ENCODE measurements around the gene COA1. TPM values are rescaled to one million over a fixed set of nuclear protein-coding genes. Genes with fewer than 3 reads are reported as not detected.
"Not testable (repeated sequence)": the region's sequence is repeated elsewhere in the genome, so short reads cannot be mapped to it uniquely, and the experiment has no call there.

Gene COA1
- total RNA-seq, 2 experiments from 2014 or later: 76.9 to 77.1 TPM

GRCh38 chr7:43726466-43726865, 2.9 kb downstream of the COA1 start:
- no peaks in the 10 kb centered on the region for H3K27me3 Mint-ChIP-seq
- H3K27ac Mint-ChIP-seq: no peak overlapping the region
- DNase-seq: no peak

DNA sequence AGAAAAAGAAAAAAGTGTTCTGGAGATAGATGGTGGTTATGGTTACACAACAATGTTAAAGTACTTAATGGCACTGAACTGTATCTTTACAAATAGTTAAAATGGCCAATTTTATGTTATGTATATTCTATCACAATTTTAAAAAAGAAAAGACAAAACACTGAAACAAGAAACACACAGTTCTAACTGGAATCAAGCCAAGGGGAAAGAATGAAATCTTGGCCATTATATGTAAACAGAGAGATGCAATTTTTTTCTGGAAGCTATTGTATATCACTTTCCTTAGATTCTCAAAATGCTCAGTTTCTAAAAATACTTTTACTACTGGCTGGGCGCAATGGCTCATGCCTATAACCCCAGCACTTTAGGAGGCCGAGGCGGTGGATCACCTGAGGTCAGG, 4.1 kb downstream of the COA1 start:
- H3K27me3 Mint-ChIP-seq: no peaks in the 10 kb centered on the region
- intact Hi-C loops (cut with DNase I, micrococcal nuclease): loop anchor here in 1 of 2 experiments (10.0 kb wide), 2 partner anchors 420 to 790 kb away; partner anchors contain the start of genes MRPL32 and PSMA2
- peaks cover 48% of the 10 kb centered on the region for H3K4me1 Mint-ChIP-seq
- DNase-seq (no peak), ATAC-seq (no peak)
- ChIA-PET CTCF (interaction anchor here (0.6 to 1.5 kb wide), 4 partner anchors 26 to 392 kb away, joined by 3 to 4 read pairs (median 3); partner anchors contain the start of gene STK17A), POLR2A (interaction anchor here (0.7 kb wide), 1 partner anchor 143 kb away, joined by 3 read pairs; the partner anchor contains the start of gene STK17A)
- H3K36me3 Mint-ChIP-seq (ENCODE audit: low read depth): peaks cover 19% of the 10 kb centered on the region
- H3K4me3 Mint-ChIP-seq: no peak overlapping the region
- no peaks in the 10 kb centered on the region for H3K9me3 Mint-ChIP-seq (ENCODE audit: low read depth)
- no peak overlapping the region for H3K27ac Mint-ChIP-seq

More at GRCh38 chr7:43726466-43726865, 2.9 kb downstream of the COA1 start:
- intact Hi-C loops (cut with DNase I, micrococcal nuclease): loop anchor here in 1 of 2 experiments (10.0 kb wide), 2 partner anchors 422 to 792 kb away; partner anchors contain the start of genes MRPL32 and PSMA2
- Mint-ChIP-seq H3K9me3 (ENCODE audit: low read depth) (no peaks in the 10 kb centered on the region), H3K4me1 (peaks cover 39% of the 10 kb centered on the region), H3K36me3 (ENCODE audit: low read depth) (peaks cover 16% of the 10 kb centered on the region), H3K4me3 (no peak overlapping the region)
- POLR2A ChIA-PET: no interaction called here
- no peak for ATAC-seq
- CTCF ChIA-PET: interaction anchor here (0.9 to 1.7 kb wide), 4 partner anchors 27 to 144 kb away, joined by 3 to 9 read pairs (median 4); partner anchors contain the start of gene STK17A

DNA sequence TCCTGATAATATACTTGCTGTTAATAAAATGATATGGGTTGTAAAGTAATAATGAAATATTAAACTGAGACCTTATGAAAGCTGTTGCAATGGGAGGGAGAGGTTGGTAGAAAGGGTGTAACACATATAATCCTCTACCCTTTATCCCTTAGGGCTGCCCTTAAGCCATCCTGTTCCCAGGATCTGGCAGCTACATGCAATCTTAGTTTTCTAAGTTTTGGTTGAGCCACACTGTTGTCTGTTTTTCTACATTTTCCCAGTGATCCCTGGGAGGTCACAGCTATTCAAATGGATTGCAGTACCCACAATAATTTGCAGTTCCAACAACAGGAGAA, 6.3 kb downstream of the COA1 start:
- Mint-ChIP-seq H3K9me3 (ENCODE audit: low read depth) (no peaks in the 10 kb centered on the region), H3K27me3 (no peaks in the 10 kb centered on the region), H3K4me3 (no peak overlapping the region), H3K27ac (no peak overlapping the region), H3K4me1 (peaks cover 45% of the 10 kb centered on the region), H3K36me3 (ENCODE audit: low read depth) (peaks cover 15% of the 10 kb centered on the region)
- ATAC-seq (no peak), DNase-seq (no peak)
- ChIA-PET CTCF (interaction anchor here (0.7 to 6.1 kb wide), 10 partner anchors 10 to 141 kb away, joined by 3 to 125 read pairs (median 6); partner anchors contain the start of gene STK17A), POLR2A (interaction anchor here (1.3 kb wide), 1 partner anchor 151 kb away, joined by 3 read pairs; no protein-coding TSS in a partner anchor)
- intact Hi-C loops (cut with DNase I, micrococcal nuclease): loop anchor here in 1 of 2 experiments (10.0 kb wide), 2 partner anchors 418 to 788 kb away; partner anchors contain the start of genes MRPL32 and PSMA2

- ChIA-PET POLR2A (interaction anchor here (0.7 to 1.3 kb wide), 2 partner anchors 91 to 149 kb away, joined by 3 read pairs; no protein-coding TSS in a partner anchor), CTCF (interaction anchor here (0.8 to 6.1 kb wide), 20 partner anchors 9 to 169 kb away, joined by 3 to 125 read pairs (median 5); partner anchors contain the start of gene STK17A)
- no peak for ATAC-seq
- Mint-ChIP-seq H3K4me3 (no peak overlapping the region), H3K9me3 (ENCODE audit: low read depth) (no peaks in the 10 kb centered on the region), H3K27me3 (no peaks in the 10 kb centered on the region), H3K36me3 (ENCODE audit: low read depth) (peaks cover 9% of the 10 kb centered on the region), H3K4me1 (peaks cover 41% of the 10 kb centered on the region), H3K27ac (peak overlapping the region; percentile 52)
- DNase-seq: no peak
- intact Hi-C loops (cut with DNase I, micrococcal nuclease): loop anchor here (1.0 to 10.0 kb wide), 4 partner anchors 20 to 786 kb away; partner anchors contain the start of genes MRPL32 (in 1 of the 2) and PSMA2 (in 1 of the 2)
Observed at GRCh38 chr7:43721193-43721806, 8.0 kb downstream of the COA1 start.

DNA sequence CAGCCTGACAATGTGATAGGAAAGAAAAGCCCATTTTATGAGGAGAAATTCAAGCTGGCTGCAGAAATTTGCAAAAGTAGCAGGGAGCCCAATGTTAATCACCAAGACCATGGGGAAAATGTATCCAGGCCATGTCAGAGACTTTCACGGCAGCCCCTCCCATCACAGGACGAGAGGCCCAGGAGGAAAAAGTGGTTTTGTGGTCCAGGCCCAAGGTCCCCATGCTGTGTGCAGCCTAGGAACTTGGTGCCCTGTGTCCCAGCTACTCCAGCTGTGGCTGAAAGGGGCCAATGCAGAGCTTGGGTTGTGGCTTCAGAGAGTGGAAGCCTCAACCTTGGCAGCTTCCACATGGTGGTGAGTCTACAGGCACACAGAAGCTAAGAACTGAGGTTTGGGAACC, 12.7 kb downstream of the COA1 start:
- peaks cover 39% of the 10 kb centered on the region for H3K4me1 Mint-ChIP-seq
- DNase-seq (no peak), ATAC-seq (no peak)
- peaks cover 20% of the 10 kb centered on the region for H3K36me3 Mint-ChIP-seq (ENCODE audit: low read depth)
- H3K4me3 Mint-ChIP-seq: no peak overlapping the region
- no peaks in the 10 kb centered on the region for H3K27me3 Mint-ChIP-seq
- H3K9me3 Mint-ChIP-seq (ENCODE audit: low read depth): no peaks in the 10 kb centered on the region
- H3K27ac Mint-ChIP-seq: no peak overlapping the region
- CTCF ChIA-PET: interaction anchor here (0.6 to 1.4 kb wide), 4 partner anchors 16 to 198 kb away, joined by 3 to 7 read pairs (median 5); partner anchors contain the start of gene STK17A
- intact Hi-C loops (cut with DNase I, micrococcal nuclease): no loop called here
- POLR2A ChIA-PET: no interaction called here

GRCh38 chr7:43715966-43716365, 13.4 kb downstream of the COA1 start:
- H3K27me3 Mint-ChIP-seq; ATAC-seq; DNase-seq; H3K27ac Mint-ChIP-seq; H3K9me3 Mint-ChIP-seq (ENCODE audit: low read depth); H3K4me3 Mint-ChIP-seq; intact Hi-C loops (cut with DNase I, micrococcal nuclease); POLR2A ChIA-PET: not testable (repeated sequence)
- H3K36me3 Mint-ChIP-seq (ENCODE audit: low read depth): peaks cover 20% of the 10 kb centered on the region
- H3K4me1 Mint-ChIP-seq: peaks cover 36% of the 10 kb centered on the region
- CTCF ChIA-PET: interaction anchor here (1.4 kb wide), 1 partner anchor 133 kb away, joined by 7 read pairs; the partner anchor contains the start of gene STK17A

DNA sequence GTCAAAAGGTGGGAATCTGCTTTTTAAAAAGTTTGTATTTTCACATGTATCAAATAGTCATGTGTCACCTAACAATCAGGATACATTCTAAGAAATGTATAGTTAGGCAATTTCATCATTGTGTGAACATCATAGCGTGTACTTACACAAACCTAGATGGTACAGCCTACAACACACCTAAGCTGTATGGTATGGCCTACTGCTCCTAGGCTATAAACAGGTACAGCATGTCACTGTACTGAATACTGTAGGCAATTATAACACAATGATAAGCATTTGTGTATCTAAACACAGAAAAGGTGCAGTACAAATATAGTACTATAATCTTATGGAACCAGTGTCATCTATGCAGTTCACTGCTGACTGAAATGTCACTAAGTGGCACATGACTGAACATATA, 17.8 kb downstream of the COA1 start:
- Mint-ChIP-seq H3K27ac (no peak overlapping the region), H3K9me3 (ENCODE audit: low read depth) (no peaks in the 10 kb centered on the region), H3K36me3 (ENCODE audit: low read depth) (peaks cover 25% of the 10 kb centered on the region), H3K4me3 (no peak overlapping the region), H3K4me1 (peaks cover 15% of the 10 kb centered on the region), H3K27me3 (no peaks in the 10 kb centered on the region)
- no peak for ATAC-seq
- intact Hi-C loops (cut with DNase I, micrococcal nuclease): no loop called here
- no peak for DNase-seq
- POLR2A ChIA-PET: no interaction called here
- CTCF ChIA-PET: interaction anchor here (1.4 to 1.7 kb wide), 2 partner anchors 11 to 129 kb away, joined by 6 to 7 read pairs; partner anchors contain the start of gene STK17A

DNA sequence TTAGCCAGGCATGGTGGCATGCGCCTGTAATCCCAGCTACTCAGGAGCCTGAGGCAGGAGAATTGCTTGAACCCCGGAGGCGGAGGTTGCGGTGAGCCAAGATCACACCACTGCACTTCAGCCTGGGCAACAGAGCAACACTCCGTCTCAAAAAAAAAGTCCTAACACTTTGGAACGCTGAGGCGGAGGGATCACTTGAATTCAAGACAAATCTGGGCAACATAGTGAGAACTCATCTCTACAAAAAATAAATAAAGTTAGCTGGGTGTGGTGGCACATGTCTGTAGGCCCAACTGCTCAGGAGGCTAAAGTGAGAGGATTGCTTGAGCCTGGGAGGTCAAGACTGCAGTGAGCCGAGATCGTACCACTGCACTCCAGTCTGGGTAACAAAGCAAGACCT, 21.3 kb downstream of the COA1 start:
- H3K9me3 Mint-ChIP-seq (ENCODE audit: low read depth); H3K27me3 Mint-ChIP-seq; ATAC-seq; POLR2A ChIA-PET; DNase-seq; intact Hi-C loops (cut with DNase I, micrococcal nuclease); H3K4me3 Mint-ChIP-seq; H3K27ac Mint-ChIP-seq: not testable (repeated sequence)
- Mint-ChIP-seq H3K36me3 (ENCODE audit: low read depth) (peaks cover 35% of the 10 kb centered on the region), H3K4me1 (peaks cover 31% of the 10 kb centered on the region)
- CTCF ChIA-PET: interaction anchor here (5.2 kb wide), 1 partner anchor 126 kb away, joined by 65 read pairs; the partner anchor contains the start of gene STK17A

- no peak for DNase-seq
- ATAC-seq: no peak
- H3K27me3 Mint-ChIP-seq: no peaks in the 10 kb centered on the region
- intact Hi-C loops (cut with DNase I, micrococcal nuclease): no loop called here
- POLR2A ChIA-PET: no interaction called here
- no peaks in the 10 kb centered on the region for H3K9me3 Mint-ChIP-seq (ENCODE audit: low read depth)
- peaks cover 27% of the 10 kb centered on the region for H3K36me3 Mint-ChIP-seq (ENCODE audit: low read depth)
- H3K27ac Mint-ChIP-seq: no peak overlapping the region
- no peak overlapping the region for H3K4me3 Mint-ChIP-seq
- H3K4me1 Mint-ChIP-seq: peaks cover 55% of the 10 kb centered on the region
- CTCF ChIA-PET: interaction anchor here (0.6 to 5.2 kb wide), 4 partner anchors 18 to 131 kb away, joined by 3 to 65 read pairs (median 10); partner anchors contain the start of gene STK17A
Observed at GRCh38 chr7:43703573-43703972, 25.8 kb downstream of the COA1 start.

GRCh38 chr7:43702974-43703373, 26.3 kb downstream of the COA1 start:
- Mint-ChIP-seq H3K4me1 (peaks cover 58% of the 10 kb centered on the region), H3K9me3 (ENCODE audit: low read depth) (no peaks in the 10 kb centered on the region), H3K27ac (no peak overlapping the region), H3K27me3 (no peaks in the 10 kb centered on the region), H3K4me3 (no peak overlapping the region), H3K36me3 (ENCODE audit: low read depth) (peaks cover 24% of the 10 kb centered on the region)
- ChIA-PET CTCF (interaction anchor here (1.2 to 6.3 kb wide), 2 partner anchors 18 to 116 kb away, joined by 3 to 381 read pairs; partner anchors contain the start of gene STK17A), POLR2A (no interaction called here)
- ATAC-seq (no peak), DNase-seq (no peak)
- intact Hi-C loops (cut with DNase I, micrococcal nuclease): no loop called here

DNA sequence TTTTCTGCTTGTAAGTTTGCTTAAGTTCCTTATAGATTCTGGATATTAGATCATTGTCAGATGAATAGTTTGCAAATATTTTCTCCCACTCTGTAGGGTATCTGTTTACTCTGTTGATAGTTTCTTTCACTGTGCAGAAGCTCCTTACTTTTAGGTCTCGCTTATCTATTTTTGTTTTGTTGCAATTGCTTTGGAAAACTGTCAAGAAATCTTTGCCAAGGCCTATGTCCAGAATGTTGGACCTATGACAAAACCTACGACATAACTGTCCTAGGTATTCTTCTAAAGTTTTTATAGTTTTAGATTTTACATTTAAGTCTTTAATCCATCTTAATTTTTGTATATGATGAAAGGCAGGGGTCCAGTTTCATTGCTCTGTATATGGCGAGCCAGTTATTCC, 27.4 kb downstream of the COA1 start:
- H3K4me3 Mint-ChIP-seq: no peak overlapping the region
- peaks cover 64% of the 10 kb centered on the region for H3K4me1 Mint-ChIP-seq
- no peak overlapping the region for H3K27ac Mint-ChIP-seq
- H3K9me3 Mint-ChIP-seq (ENCODE audit: low read depth): no peaks in the 10 kb centered on the region
- peaks cover 24% of the 10 kb centered on the region for H3K36me3 Mint-ChIP-seq (ENCODE audit: low read depth)
- no peak for DNase-seq
- H3K27me3 Mint-ChIP-seq: no peaks in the 10 kb centered on the region
- intact Hi-C loops (cut with DNase I, micrococcal nuclease): loop anchor here in 1 of 2 experiments (2.0 kb wide), 2 partner anchors 19 to 43 kb away; no protein-coding TSS in a partner anchor
- ChIA-PET POLR2A (no interaction called here), CTCF (interaction anchor here (0.7 to 6.3 kb wide), 7 partner anchors 16 to 247 kb away, joined by 3 to 381 read pairs (median 4); partner anchors contain the start of gene STK17A)
- no peak for ATAC-seq

All from activated CD4-positive, alpha-beta T cell treated with anti-CD3 and anti-CD28 coated beads for 36 hours (primary cell).